Measurements from ENCODE around the gene CDCA3.

The CDCA3 gene

GRCh38 chr12:6822426-6823135 lies 28.5 kb downstream of the CDCA3 start:
- in situ Hi-C loops (cut with HindIII; ENCODE audit: low sequenced_read_pairs): no loop called here

- in situ Hi-C loops (cut with HindIII; ENCODE audit: low sequenced_read_pairs): no loop called here
Measured at GRCh38 chr12:6821591-6822425, 29.3 kb downstream of the CDCA3 start, which contains the start of gene GPR162. GPR162 (plus strand) TSS chr12:6821821; CDS start chr12:6823899, 2,078 bp downstream.

GRCh38 chr12:6820166-6820565 lies 30.9 kb downstream of the CDCA3 start:
- in situ Hi-C loops (cut with HindIII; ENCODE audit: low sequenced_read_pairs): no loop called here

- in situ Hi-C loops (cut with HindIII; ENCODE audit: low sequenced_read_pairs): no loop called here
Measured at GRCh38 chr12:6819106-6820030, 31.7 kb downstream of the CDCA3 start.

- in situ Hi-C loops (cut with HindIII; ENCODE audit: low sequenced_read_pairs): no loop called here
Measured at GRCh38 chr12:6818645-6819044, 32.4 kb downstream of the CDCA3 start.

GRCh38 chr12:6818222-6818621 lies 32.9 kb downstream of the CDCA3 start:
- in situ Hi-C loops (cut with HindIII; ENCODE audit: low sequenced_read_pairs): no loop called here

- in situ Hi-C loops (cut with HindIII; ENCODE audit: low sequenced_read_pairs): no loop called here
Measured at GRCh38 chr12:6817662-6818157, 33.4 kb downstream of the CDCA3 start.

GRCh38 chr12:6817098-6817497 lies 34.0 kb downstream of the CDCA3 start:
- in situ Hi-C loops (cut with HindIII; ENCODE audit: low sequenced_read_pairs): no loop called here

- in situ Hi-C loops (cut with HindIII; ENCODE audit: low sequenced_read_pairs): no loop called here
Measured at GRCh38 chr12:6816598-6816997, 34.5 kb downstream of the CDCA3 start.

GRCh38 chr12:6813363-6813762 lies 37.7 kb downstream of the CDCA3 start:
- in situ Hi-C loops (cut with HindIII; ENCODE audit: low sequenced_read_pairs): no loop called here

GRCh38 chr12:6810758-6811157 lies 40.3 kb downstream of the CDCA3 start:
- in situ Hi-C loops (cut with HindIII; ENCODE audit: low sequenced_read_pairs): no loop called here

GRCh38 chr12:6809056-6809455 lies 42.0 kb downstream of the CDCA3 start:
- in situ Hi-C loops (cut with HindIII; ENCODE audit: low sequenced_read_pairs): no loop called here

- in situ Hi-C loops (cut with HindIII; ENCODE audit: low sequenced_read_pairs): no loop called here
Measured at GRCh38 chr12:6807170-6807569, 43.9 kb downstream of the CDCA3 start.

- in situ Hi-C loops (cut with HindIII; ENCODE audit: low sequenced_read_pairs): loop anchor here (5.0 kb wide), 1 partner anchor 67 kb away; no protein-coding TSS in a partner anchor
Measured at GRCh38 chr12:6799147-6799546, 51.9 kb downstream of the CDCA3 start.
